GM10266 (cell line): ENCODE data around the gene GPR153.

Experiments used
- DNase-seq: peaks from one replicate; pipeline ENCODE4 v3.0.0; 2012; ENCODE audit errors: extremely low spot score
- TF ChIP-seq, protein P1 (sequence below): IDR thresholded peaks from 2 replicates; pipeline ENCODE4 v1.5.1; 2012; ENCODE audit warnings: mild to moderate bottlenecking, low read depth; ENCODE audit not compliant: control insufficient read depth, insufficient read depth; ENCODE audit errors: missing control alignments

The GPR153 gene

DNA sequence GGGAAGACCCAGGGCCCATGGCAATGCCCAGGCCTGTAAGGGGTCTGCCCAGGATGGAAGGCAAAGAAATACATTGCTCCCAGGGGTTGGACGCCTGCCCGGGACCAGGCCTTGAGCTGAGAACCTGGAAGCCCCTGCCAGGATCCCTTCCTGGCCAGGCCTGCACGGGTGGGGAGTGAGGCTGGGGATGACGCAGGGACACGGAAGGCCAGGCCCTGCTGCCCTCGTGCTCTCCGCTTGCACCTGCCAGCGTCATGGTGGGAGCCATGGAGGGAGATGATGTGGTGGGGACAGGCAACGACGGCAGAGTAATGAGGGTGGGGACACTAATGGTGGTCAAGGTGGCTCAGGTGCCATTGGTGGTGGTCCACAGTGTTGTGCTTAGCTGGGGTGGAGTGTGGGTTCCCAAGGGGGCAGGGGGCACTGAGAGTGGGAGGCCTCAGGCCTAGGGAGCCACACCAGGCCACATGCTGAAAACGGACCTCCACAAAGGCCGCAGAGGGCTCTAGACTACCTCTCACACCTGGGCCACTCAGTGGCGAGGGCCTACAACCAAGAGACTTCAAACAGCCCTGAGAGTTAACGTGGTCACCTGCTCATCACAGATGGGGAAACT lies 12.6 kb downstream of the GPR153 start:
- TF ChIP-seq, protein P1, sequence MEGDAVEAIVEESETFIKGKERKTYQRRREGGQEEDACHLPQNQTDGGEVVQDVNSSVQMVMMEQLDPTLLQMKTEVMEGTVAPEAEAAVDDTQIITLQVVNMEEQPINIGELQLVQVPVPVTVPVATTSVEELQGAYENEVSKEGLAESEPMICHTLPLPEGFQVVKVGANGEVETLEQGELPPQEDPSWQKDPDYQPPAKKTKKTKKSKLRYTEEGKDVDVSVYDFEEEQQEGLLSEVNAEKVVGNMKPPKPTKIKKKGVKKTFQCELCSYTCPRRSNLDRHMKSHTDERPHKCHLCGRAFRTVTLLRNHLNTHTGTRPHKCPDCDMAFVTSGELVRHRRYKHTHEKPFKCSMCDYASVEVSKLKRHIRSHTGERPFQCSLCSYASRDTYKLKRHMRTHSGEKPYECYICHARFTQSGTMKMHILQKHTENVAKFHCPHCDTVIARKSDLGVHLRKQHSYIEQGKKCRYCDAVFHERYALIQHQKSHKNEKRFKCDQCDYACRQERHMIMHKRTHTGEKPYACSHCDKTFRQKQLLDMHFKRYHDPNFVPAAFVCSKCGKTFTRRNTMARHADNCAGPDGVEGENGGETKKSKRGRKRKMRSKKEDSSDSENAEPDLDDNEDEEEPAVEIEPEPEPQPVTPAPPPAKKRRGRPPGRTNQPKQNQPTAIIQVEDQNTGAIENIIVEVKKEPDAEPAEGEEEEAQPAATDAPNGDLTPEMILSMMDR, result no peak
- DNase-seq, result no peak

- TF ChIP-seq, protein P1, result no peak
- DNase-seq, result no peak
Measured at GRCh38 chr1:6247651-6248050, 13.2 kb downstream of the GPR153 start.

GRCh38 chr1:6246497-6247467 lies 14.1 kb downstream of the GPR153 start:
- TF ChIP-seq, protein P1, result peak; percentile 90
- DNase-seq, result peak; percentile 93

DNA sequence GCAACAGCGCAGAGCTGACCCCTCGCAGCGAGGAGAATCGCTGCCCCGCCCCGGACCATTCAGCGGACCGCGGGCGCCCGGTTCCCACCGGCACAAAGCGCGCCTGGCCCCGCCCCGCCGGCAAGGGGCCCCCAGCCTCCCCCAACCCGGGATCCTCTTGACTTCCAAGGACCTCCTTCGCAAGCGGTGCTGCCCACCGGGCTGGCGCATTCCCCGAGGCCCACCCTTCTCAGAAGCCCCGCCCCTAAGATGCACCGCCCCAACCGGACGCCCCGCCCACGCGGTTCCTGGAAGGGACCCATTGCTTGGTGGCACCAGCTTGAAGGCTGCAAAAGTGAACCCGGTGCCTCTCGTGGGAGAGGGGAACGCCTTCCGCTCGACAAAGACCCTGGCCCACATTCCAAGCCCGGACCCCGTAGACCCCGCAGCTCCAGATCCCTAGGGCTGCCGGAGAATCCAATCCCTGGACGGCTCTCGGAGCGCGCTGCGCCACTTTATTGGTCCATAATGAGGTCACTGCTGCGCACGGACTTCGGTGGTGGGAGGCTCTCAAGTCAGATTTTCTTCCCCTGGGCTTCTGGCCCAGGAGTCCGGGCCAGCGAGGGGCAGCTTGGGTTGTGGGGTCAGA lies 14.9 kb downstream of the GPR153 start:
- TF ChIP-seq, protein P1, result peak; percentile 0

GRCh38 chr1:6245086-6245868 lies 15.6 kb downstream of the GPR153 start:
- DNase-seq, result peak; percentile 94
- TF ChIP-seq, protein P1, result peak; percentile 95

More for the DNA sequence above, 14.9 kb downstream of the GPR153 start:
- DNase-seq, result peak; percentile 83

DNA sequence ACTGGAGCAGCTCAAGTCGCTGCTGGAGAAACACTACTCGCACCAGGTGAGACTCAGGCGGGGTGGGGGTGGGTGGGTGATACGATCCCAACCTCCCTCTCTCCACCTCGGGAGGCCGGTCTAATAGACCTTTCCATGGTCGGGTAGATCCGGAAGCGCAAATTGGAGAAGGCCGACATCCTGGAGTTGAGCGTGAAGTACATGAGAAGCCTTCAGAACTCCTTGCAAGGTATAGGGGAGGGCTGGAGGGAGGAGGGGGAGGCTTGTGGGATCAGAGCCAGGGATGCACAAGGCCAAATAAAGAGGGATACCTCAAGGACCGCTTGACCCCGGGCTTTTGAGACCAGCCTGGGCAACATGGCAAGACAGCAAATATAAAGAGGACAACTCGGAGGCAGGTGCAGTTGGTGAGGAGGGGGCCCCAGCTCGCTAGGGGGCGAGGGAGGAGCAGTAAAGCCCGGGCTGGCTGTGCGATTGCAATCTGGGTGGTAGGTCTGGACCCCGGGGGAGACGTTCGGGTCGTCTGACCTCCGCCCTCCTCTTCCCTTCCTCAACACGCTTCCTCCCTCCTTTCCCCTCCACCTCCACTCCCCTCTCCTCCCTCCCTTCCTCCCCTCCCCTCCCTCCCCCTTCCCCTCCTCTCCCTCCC lies 16.4 kb downstream of the GPR153 start:
- TF ChIP-seq, protein P1, result no peak
- no peak for DNase-seq
